ENCODE data around the gene ACTR2. TPM values are rescaled to one million over a fixed set of nuclear protein-coding genes. Genes with fewer than 3 reads are reported as not detected.

ACTR2 gene
- total RNA-seq, 4 donors from 2014 or later, result 85.2 to 115 (median 99.1) TPM

DNA sequence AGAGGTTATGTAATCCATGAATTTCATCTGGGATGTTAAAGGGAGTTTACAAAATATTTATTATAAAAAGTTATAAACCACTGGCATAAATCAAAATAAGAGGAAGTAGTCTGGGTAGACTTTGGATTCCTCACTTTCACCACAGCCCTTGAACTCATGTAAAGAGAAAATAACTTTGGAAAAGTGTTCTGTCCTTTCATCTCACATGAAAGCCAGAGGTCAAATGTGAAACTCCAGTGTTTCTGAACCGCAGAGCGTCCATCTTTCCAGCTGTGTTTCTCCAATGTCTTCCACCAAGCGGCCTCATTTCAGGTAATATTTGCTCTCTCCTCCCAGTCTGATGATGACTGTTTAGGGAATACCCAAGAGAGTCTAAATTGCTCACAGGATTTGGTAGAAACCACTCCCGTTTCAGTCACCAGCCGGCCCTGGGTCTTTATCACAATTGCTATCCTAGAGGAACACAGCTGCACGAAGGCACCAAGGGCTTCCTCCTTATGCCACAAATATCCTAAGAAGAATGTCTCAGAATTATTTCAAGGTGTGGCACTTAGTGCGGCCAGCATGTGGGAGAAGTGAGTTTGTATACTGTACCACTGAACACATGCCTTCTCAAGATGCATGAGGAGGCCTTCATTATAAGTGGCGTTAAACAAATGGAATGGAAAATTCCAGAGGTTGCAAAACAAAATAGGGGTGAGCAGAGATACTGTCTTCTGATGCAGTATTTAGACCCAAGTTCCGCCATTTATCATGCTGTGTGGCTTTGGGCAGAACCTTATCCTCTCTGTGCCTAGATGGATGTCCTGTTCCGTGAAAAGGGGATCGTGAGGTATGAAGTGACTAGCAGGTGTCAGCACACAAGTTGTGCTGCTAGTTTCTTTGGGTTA, 63.8 kb downstream of the ACTR2 start:
- Histone ChIP-seq H3K27ac (replicated peaks in 1 of 4) (no peak overlapping the region), H3K4me3 (no peak overlapping the region), H3K4me1 (peaks cover 4 to 17% (median 11%) of the 10 kb centered on the region in 4 donors), H3K9me3 (no peaks in the 10 kb centered on the region), H3K36me3 (no peaks in the 10 kb centered on the region), H3K27me3 (peaks cover 0 to 7% (median 0%) of the 10 kb centered on the region in 4 donors)
- WGBS, result 91% methylated on average over 11 of the region's 11 CpGs
- TF ChIP-seq POLR2A (IDR thresholded peaks at IDR 0.05; ENCODE audit: low read depth), result no peak
- no peak for TF ChIP-seq POLR2AphosphoS5 (IDR thresholded peaks at IDR 0.05)
- no peak for TF ChIP-seq EP300 (IDR thresholded peaks at IDR 0.05)
- TF ChIP-seq, protein P1, sequence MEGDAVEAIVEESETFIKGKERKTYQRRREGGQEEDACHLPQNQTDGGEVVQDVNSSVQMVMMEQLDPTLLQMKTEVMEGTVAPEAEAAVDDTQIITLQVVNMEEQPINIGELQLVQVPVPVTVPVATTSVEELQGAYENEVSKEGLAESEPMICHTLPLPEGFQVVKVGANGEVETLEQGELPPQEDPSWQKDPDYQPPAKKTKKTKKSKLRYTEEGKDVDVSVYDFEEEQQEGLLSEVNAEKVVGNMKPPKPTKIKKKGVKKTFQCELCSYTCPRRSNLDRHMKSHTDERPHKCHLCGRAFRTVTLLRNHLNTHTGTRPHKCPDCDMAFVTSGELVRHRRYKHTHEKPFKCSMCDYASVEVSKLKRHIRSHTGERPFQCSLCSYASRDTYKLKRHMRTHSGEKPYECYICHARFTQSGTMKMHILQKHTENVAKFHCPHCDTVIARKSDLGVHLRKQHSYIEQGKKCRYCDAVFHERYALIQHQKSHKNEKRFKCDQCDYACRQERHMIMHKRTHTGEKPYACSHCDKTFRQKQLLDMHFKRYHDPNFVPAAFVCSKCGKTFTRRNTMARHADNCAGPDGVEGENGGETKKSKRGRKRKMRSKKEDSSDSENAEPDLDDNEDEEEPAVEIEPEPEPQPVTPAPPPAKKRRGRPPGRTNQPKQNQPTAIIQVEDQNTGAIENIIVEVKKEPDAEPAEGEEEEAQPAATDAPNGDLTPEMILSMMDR (IDR thresholded peaks at IDR 0.05), result no peak
- intact Hi-C loops (cut with DNase I), result no loop called here
- no peak for DNase-seq (ENCODE audit: extremely low spot score)

DNA sequence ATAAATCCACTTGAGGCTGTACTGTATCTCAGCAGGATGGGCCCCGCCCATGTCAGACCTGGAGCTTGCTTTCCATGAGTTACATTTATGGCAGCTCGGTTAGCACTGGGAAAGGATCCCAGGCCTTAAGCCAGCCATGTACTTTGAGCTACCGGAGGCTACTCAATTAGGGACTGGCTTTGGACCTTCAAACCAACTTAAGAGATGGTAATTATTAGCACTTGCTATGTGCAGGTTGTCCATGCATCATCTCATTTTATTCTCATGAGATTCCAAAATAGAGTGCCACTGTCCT, 64.4 kb downstream of the ACTR2 start:
- no peak overlapping the region for H3K4me3 ChIP-seq
- H3K4me1 ChIP-seq, result peaks cover 4 to 17% (median 11%) of the 10 kb centered on the region in 4 donors
- peaks cover 0 to 7% (median 0%) of the 10 kb centered on the region in 4 donors for H3K27me3 ChIP-seq
- no peak overlapping the region for H3K27ac ChIP-seq (replicated peaks in 1 of 4)
- 90% methylated on average over 3 of the region's 3 CpGs for WGBS
- intact Hi-C loops (cut with DNase I), result no loop called here
- TF ChIP-seq POLR2A (IDR thresholded peaks at IDR 0.05; ENCODE audit: low read depth), result no peak
- TF ChIP-seq, protein P1 (IDR thresholded peaks at IDR 0.05), result no peak
- no peak for TF ChIP-seq POLR2AphosphoS5 (IDR thresholded peaks at IDR 0.05)
- TF ChIP-seq EP300 (IDR thresholded peaks at IDR 0.05), result no peak
- DNase-seq (ENCODE audit: extremely low spot score), result no peak
- H3K36me3 ChIP-seq, result no peaks in the 10 kb centered on the region
- H3K9me3 ChIP-seq, result no peaks in the 10 kb centered on the region

DNA sequence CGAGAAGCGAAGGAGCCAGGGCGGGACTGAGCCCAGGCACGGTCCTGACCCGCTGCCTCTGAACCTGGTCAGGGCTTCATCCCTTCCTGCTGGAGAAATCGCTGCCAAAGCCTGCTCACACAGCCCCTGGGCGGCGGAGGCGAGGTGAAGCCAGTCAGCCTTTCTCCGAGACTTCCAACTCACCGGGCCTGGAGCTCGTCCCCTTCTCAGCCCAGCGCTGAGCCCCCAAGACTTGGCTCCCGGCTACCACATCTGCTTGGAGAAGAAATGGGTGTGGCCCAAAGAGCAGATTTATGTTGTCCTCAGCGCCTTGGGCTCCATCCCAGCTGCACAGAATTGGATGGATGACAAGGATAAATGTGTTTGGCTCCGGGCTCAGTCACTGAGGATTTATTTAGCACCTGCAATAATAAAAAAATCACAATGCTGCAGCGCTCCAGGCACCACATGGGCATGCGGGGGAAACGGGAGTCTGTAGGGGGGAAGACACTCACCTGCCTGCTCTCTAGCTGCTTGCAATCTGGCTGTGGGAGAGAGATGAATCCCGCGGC, 64.9 kb downstream of the ACTR2 start:
- no peaks in the 10 kb centered on the region for H3K36me3 ChIP-seq

DNA sequence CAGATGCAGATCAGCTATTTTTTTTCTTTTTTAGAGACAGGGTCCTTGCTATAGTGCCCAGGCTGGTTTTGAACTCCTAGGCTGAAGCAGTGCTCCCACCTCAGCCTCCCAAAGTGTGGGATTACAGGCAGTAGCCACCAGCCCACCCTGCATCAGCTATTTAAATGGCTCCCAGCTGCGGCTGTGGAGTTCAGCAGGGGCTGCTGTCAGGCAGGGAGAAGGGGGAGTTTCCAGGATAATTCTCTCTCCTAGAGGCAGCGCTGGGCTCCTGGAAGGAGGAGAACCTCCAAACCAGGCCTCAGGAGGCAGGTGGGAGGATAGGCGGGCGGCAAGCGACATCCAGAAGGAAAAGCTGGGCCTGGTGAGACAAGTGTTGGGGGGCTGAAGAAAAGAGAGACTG, 65.7 kb downstream of the ACTR2 start:
- no peaks in the 10 kb centered on the region for H3K36me3 ChIP-seq
- intact Hi-C loops (cut with DNase I), result no loop called here
- H3K4me1 ChIP-seq, result peaks cover 4 to 17% (median 11%) of the 10 kb centered on the region in 4 donors
- H3K4me3 ChIP-seq, result no peak overlapping the region
- 91% methylated on average over 5 of the region's 5 CpGs for WGBS
- no peak overlapping the region for H3K27ac ChIP-seq (replicated peaks in 1 of 4)
- H3K9me3 ChIP-seq, result no peaks in the 10 kb centered on the region
- no peak for TF ChIP-seq POLR2A (IDR thresholded peaks at IDR 0.05; ENCODE audit: low read depth)
- TF ChIP-seq EP300 (IDR thresholded peaks at IDR 0.05), result no peak
- TF ChIP-seq, protein P1 (IDR thresholded peaks at IDR 0.05), result no peak
- no peak for TF ChIP-seq POLR2AphosphoS5 (IDR thresholded peaks at IDR 0.05)
- DNase-seq (ENCODE audit: extremely low spot score), result no peak
- H3K27me3 ChIP-seq, result peaks cover 0 to 7% (median 0%) of the 10 kb centered on the region in 4 donors

More for the DNA sequence above, 64.9 kb downstream of the ACTR2 start:
- Histone ChIP-seq H3K9me3 (no peaks in the 10 kb centered on the region), H3K4me1 (peaks cover 4 to 17% (median 11%) of the 10 kb centered on the region in 4 donors), H3K27me3 (peaks cover 0 to 7% (median 0%) of the 10 kb centered on the region in 4 donors), H3K4me3 (no peak overlapping the region), H3K27ac (replicated peaks in 1 of 4) (no peak overlapping the region)
- TF ChIP-seq EP300 (IDR thresholded peaks at IDR 0.05) (no peak), POLR2AphosphoS5 (IDR thresholded peaks at IDR 0.05) (no peak), POLR2A (IDR thresholded peaks at IDR 0.05; ENCODE audit: low read depth) (no peak)
- TF ChIP-seq, protein P1 (IDR thresholded peaks at IDR 0.05), result no peak
- DNase-seq (ENCODE audit: extremely low spot score), result no peak
- WGBS, result 38% methylated on average over 8 of the region's 21 CpGs
- intact Hi-C loops (cut with DNase I), result no loop called here
